Thoracic aorta (tissue), 2 donors: ENCODE results near the gene CUL4A. TPM values are rescaled to one million over a fixed set of nuclear protein-coding genes. Genes with fewer than 3 reads are reported as not detected.
A peak's percentile ranks its signal among the peaks of the same experiment; 100 is the strongest.

ENCODE experiments used
- ATAC-seq: fragments of 150-250 bp; one replicate; pipeline ENCODE4 v1.8.0; 2017; ENCODE audit warnings: low read depth; ENCODE audit not compliant: insufficient number of reproducible peaks, low FRiP score
- DNase-seq: peaks from one replicate; pipeline ENCODE4 v3.0.0-alpha.2; 2020; ENCODE audit warnings: low spot score
- H3K27ac ChIP-seq, 2 donors: fragments of 200-600 bp; sonication (generic); 1 replicate in 1 of 2; 2 replicates in 1 of 2; pipeline ENCODE4 v1.5.1; 2016; ENCODE audit warnings: mild to moderate bottlenecking in 2 of 2, moderate library complexity in 2 of 2
- H3K27me3 ChIP-seq: fragments of 200-600 bp; sonication (generic); replicated peaks from 2 replicates; pipeline ENCODE4 v1.6.0; 2016; ENCODE audit warnings: mild to moderate bottlenecking; ENCODE audit not compliant: insufficient read depth
- H3K36me3 ChIP-seq: fragments of 200-600 bp; sonication (generic); one replicate; pipeline ENCODE4 v1.5.1; 2016
- H3K4me1 ChIP-seq, 2 donors: fragments of 200-600 bp; sonication (generic); 1 replicate in 1 of 2; 2 replicates in 1 of 2; pipeline versions ENCODE4 v1.5.1 to v1.6.0; 2016; ENCODE audit warnings: low read depth in 2 of 2, mild to moderate bottlenecking in 1 of 2; ENCODE audit not compliant: control insufficient read depth in 1 of 2
- H3K4me3 ChIP-seq: fragments of 200-600 bp; sonication (generic); 2 replicates; pipeline ENCODE4 v1.5.1; 2016; ENCODE audit warnings: mild to moderate bottlenecking
- H3K9me3 ChIP-seq: fragments of 200-600 bp; sonication (generic); 2 replicates; pipeline ENCODE4 v1.5.1; 2016
- CTCF ChIP-seq: fragments of 200-600 bp; sonication (generic); IDR thresholded peaks from one replicate; pipeline ENCODE4 v1.5.1; 2019; ENCODE audit warnings: antibody characterized with exemption
- total RNA-seq, 2 donors: library from RNA; depleted of rRNA; stranded (reverse); fragments of >200 nt; gene quantifications; one replicate each; pipeline versions ENCODE4 v1.1.0 to v1.2.3, GENCODE V29; 2016

The CUL4A gene
- total RNA-seq, 2 donors from 2014 or later: 112 to 156 TPM

- no peak for ATAC-seq
These were observed 5.7 kb upstream of the CUL4A start for GRCh38 chr13:113203507-113204377.

GRCh38 chr13:113204378-113204734 lies 5.1 kb upstream of the CUL4A start:
- no peak overlapping the region for H3K27ac ChIP-seq
- ATAC-seq: no peak

More at GRCh38 chr13:113203507-113204377, 5.7 kb upstream of the CUL4A start:
- no peak overlapping the region for H3K27ac ChIP-seq
- no peaks in the 10 kb centered on the region for H3K9me3 ChIP-seq
- H3K27me3 ChIP-seq: no peaks in the 10 kb centered on the region
- TF ChIP-seq CTCF: no peak
- H3K36me3 ChIP-seq: peaks cover 16% of the 10 kb centered on the region
- peaks cover 12 to 51% of the 10 kb centered on the region in 2 donors for H3K4me1 ChIP-seq
- no peak overlapping the region for H3K4me3 ChIP-seq
- DNase-seq: no peak

GRCh38 chr13:113205428-113205931 lies 3.9 kb upstream of the CUL4A start:
- Histone ChIP-seq H3K4me3 (no peak overlapping the region), H3K36me3 (no peaks in the 10 kb centered on the region), H3K27ac (no peak overlapping the region), H3K27me3 (no peaks in the 10 kb centered on the region), H3K4me1 (peaks cover 13 to 54% of the 10 kb centered on the region in 2 donors), H3K9me3 (no peaks in the 10 kb centered on the region)
- DNase-seq (no peak), ATAC-seq (no peak)
- no peak for TF ChIP-seq CTCF

More at GRCh38 chr13:113204378-113204734, 5.1 kb upstream of the CUL4A start:
- no peak for DNase-seq
- TF ChIP-seq CTCF: no peak
- Histone ChIP-seq H3K27me3 (no peaks in the 10 kb centered on the region), H3K36me3 (peaks cover 10% of the 10 kb centered on the region), H3K9me3 (no peaks in the 10 kb centered on the region), H3K4me3 (no peak overlapping the region), H3K4me1 (peaks cover 12 to 51% of the 10 kb centered on the region in 2 donors)

GRCh38 chr13:113207460-113207859 lies 2.0 kb upstream of the CUL4A start:
- no peak for TF ChIP-seq CTCF
- Histone ChIP-seq H3K36me3 (no peaks in the 10 kb centered on the region), H3K9me3 (no peaks in the 10 kb centered on the region), H3K4me1 (peaks cover 23 to 69% of the 10 kb centered on the region in 2 donors), H3K27me3 (no peaks in the 10 kb centered on the region), H3K27ac (peak overlapping the region; percentile 97 to 98), H3K4me3 (peak overlapping the region; percentile 82)
- DNase-seq (no peak), ATAC-seq (no peak)

GRCh38 chr13:113207890-113208420 lies 1.5 kb upstream of the CUL4A start:
- ATAC-seq (peak; percentile 9), DNase-seq (no peak)
- TF ChIP-seq CTCF: no peak
- peaks cover 23 to 67% of the 10 kb centered on the region in 2 donors for H3K4me1 ChIP-seq
- no peaks in the 10 kb centered on the region for H3K36me3 ChIP-seq
- no peaks in the 10 kb centered on the region for H3K27me3 ChIP-seq
- no peaks in the 10 kb centered on the region for H3K9me3 ChIP-seq
- H3K27ac ChIP-seq: peak overlapping the region; percentile 97 to 98
- peak overlapping the region; percentile 82 for H3K4me3 ChIP-seq
